SK-N-SH (cell line): ENCODE results near the gene ATPAF2. TPM values are rescaled to one million over a fixed set of nuclear protein-coding genes. Genes with fewer than 3 reads are reported as not detected.

ENCODE experiments used
- CTCF ChIA-PET: fragments of 300-600, 350-600 bp; formaldehyde crosslinking; extraction: SDS; loops from one replicate; lab custom pipeline; 2021; lab: Yijun Ruan, JAX
- POLR2A ChIA-PET: fragments of 350-600 bp; sonication (Branson Sonifier 250); formaldehyde crosslinking; extraction: SDS; loops from one replicate; lab custom pipeline; 2020; ENCODE audit warnings: antibody characterized with exemption, inconsistent platforms; lab: Yijun Ruan, JAX
- DNase-seq: peaks from one replicate; pipeline ENCODE4 v3.0.0; 2012
- H2AFZ ChIP-seq: fragments of 200-600 bp; sonication (generic); 2 replicates; pipeline ENCODE4 v1.8.1; 2016; ENCODE audit warnings: antibody characterized with exemption, mild to moderate bottlenecking, low read depth
- H3F3A ChIP-seq: fragments of 200-600 bp; sonication (generic); replicated peaks from 2 replicates; pipeline ENCODE3; 2016; ENCODE audit warnings: antibody characterized with exemption, mild to moderate bottlenecking; ENCODE audit not compliant: insufficient read depth
- H3K27ac ChIP-seq, 2 experiments: fragments of 200-500 bp in 1 of 2; fragments of 200-600 bp in 1 of 2; sonication (Bioruptor generic) in 1 of 2; sonication (generic), shearing (Covaris generic) in 1 of 2; 2 replicates each; pipeline versions ENCODE4 v1.5.1 to v1.6.1; 2014 to 2016; ENCODE audit warnings: low read depth in 2 of 2, inconsistent platforms in 1 of 2, low read length in 1 of 2, mild to moderate bottlenecking in 1 of 2, mixed read lengths in 1 of 2
- H3K27me3 ChIP-seq: fragments of 200-600 bp; sonication (generic), shearing (Covaris generic); 2 replicates; pipeline ENCODE4 v1.6.1; 2016; ENCODE audit warnings: mixed run types; ENCODE audit not compliant: insufficient read depth
- H3K36me3 ChIP-seq, 2 experiments: fragments of 200-500 bp in 1 of 2; fragments of 200-600 bp in 1 of 2; sonication (Bioruptor generic) in 1 of 2; sonication (generic) in 1 of 2; replicated peaks in 1 of 2; 2 replicates each; pipeline versions ENCODE3 to v1.5.1; 2014 to 2016; ENCODE audit warnings: low read length in 1 of 2, mild to moderate bottlenecking in 1 of 2; ENCODE audit not compliant: insufficient read depth in 2 of 2, control insufficient read depth in 1 of 2
- H3K4me1 ChIP-seq, 2 experiments: fragments of 200-500 bp in 1 of 2; fragments of 200-600 bp in 1 of 2; sonication (Bioruptor generic) in 1 of 2; sonication (generic), shearing (Covaris generic) in 1 of 2; 2 replicates each; pipeline versions ENCODE4 v1.5.1 to v1.6.1; 2014 to 2016; ENCODE audit warnings: low read depth in 1 of 2, low read length in 1 of 2, mixed run types in 1 of 2; ENCODE audit not compliant: insufficient read depth in 2 of 2, control insufficient read depth in 1 of 2
- H3K4me2 ChIP-seq: fragments of 200-600 bp; sonication (generic), shearing (Covaris generic); 2 replicates; pipeline ENCODE4 v1.6.1; 2017; ENCODE audit warnings: mixed run types
- H3K4me3 ChIP-seq, 2 experiments: fragments of 200-500 bp in 1 of 2; fragments of 200-600 bp in 1 of 2; sonication (Bioruptor generic) in 1 of 2; sonication (generic), shearing (Covaris generic) in 1 of 2; 2 replicates each; pipeline versions ENCODE4 v1.5.1 to v1.8.1; 2014 to 2016; ENCODE audit warnings: low read depth in 2 of 2, inconsistent platforms in 1 of 2, low read length in 1 of 2, mild to moderate bottlenecking in 1 of 2, mixed read lengths in 1 of 2, moderate library complexity in 1 of 2
- H3K79me2 ChIP-seq: fragments of 200-600 bp; sonication (generic); 2 replicates; pipeline ENCODE4 v1.8.1; 2017; ENCODE audit warnings: mild to moderate bottlenecking; ENCODE audit not compliant: insufficient read depth
- H3K9ac ChIP-seq: fragments of 200-600 bp; sonication (generic); 2 replicates; pipeline ENCODE4 v1.6.1; 2017; ENCODE audit warnings: mixed run types
- H3K9me2 ChIP-seq: fragments of 200-600 bp; sonication (generic); 2 replicates; pipeline ENCODE4 v1.6.1; 2017; ENCODE audit warnings: mixed run types
- H3K9me3 ChIP-seq: fragments of 200-600 bp; sonication (generic); 2 replicates; pipeline ENCODE4 v1.6.1; 2017; ENCODE audit warnings: mixed run types, mild to moderate bottlenecking, moderate library complexity
- H4K20me1 ChIP-seq: fragments of 200-600 bp; sonication (generic); 2 replicates; pipeline ENCODE4 v1.6.1; 2017; ENCODE audit warnings: mild to moderate bottlenecking, mixed run types; ENCODE audit not compliant: insufficient read depth
- CHD2 ChIP-seq: fragments of 150-350 bp; IDR thresholded peaks from 2 replicates; pipeline ENCODE4 v1.6.1; 2018; ENCODE audit warnings: low read length; ENCODE audit not compliant: partially characterized antibody
- EP300 ChIP-seq, 2 experiments: IDR thresholded peaks; 2 replicates each; pipeline versions ENCODE4 v1.4.0 to v1.6.1; 2012; ENCODE audit warnings: borderline replicate concordance in 1 of 2, low read depth in 1 of 2, low read length in 1 of 2
- FOSL2 ChIP-seq: IDR thresholded peaks from 2 replicates; pipeline ENCODE4 v1.4.0; 2012; ENCODE audit warnings: low read depth, mild to moderate bottlenecking, moderate library complexity, borderline replicate concordance
- FOXJ3 ChIP-seq: sonication (generic); formaldehyde crosslinking; IDR thresholded peaks from 2 replicates; pipeline ENCODE4 v1.5.1; 2020; ENCODE audit warnings: mild to moderate bottlenecking, missing genetic modification reagents
- GABPA ChIP-seq: IDR thresholded peaks from 2 replicates; pipeline ENCODE4 v1.4.0; 2012; ENCODE audit warnings: low read depth, mild to moderate bottlenecking
- GATA2 ChIP-seq: sonication (generic); formaldehyde crosslinking; IDR thresholded peaks from 2 replicates; pipeline ENCODE4 v1.5.0; 2020; ENCODE audit warnings: mild to moderate bottlenecking, missing genetic modification reagents
- MXI1 ChIP-seq: IDR thresholded peaks from 2 replicates; pipeline ENCODE4 v1.6.1; 2012; ENCODE audit warnings: mild to moderate bottlenecking, low read depth, low read length, improper control_type of control experiment
- RAD21 ChIP-seq: IDR thresholded peaks from 2 replicates; pipeline ENCODE4 v1.6.1; 2012; ENCODE audit warnings: mild to moderate bottlenecking, low read length
- RXRA ChIP-seq: IDR thresholded peaks from 2 replicates; pipeline ENCODE4 v1.4.0; 2012; ENCODE audit warnings: low read depth, mild to moderate bottlenecking, borderline replicate concordance
- SIN3A ChIP-seq: IDR thresholded peaks from 2 replicates; pipeline ENCODE4 v1.6.1; 2012; ENCODE audit warnings: low read depth, mild to moderate bottlenecking, low read length, moderate library complexity, borderline replicate concordance
- SMC3 ChIP-seq: IDR thresholded peaks from 2 replicates; pipeline ENCODE4 v1.6.1; 2012; ENCODE audit warnings: low read depth, low read length, improper control_type of control experiment
- TAF1 ChIP-seq: IDR thresholded peaks from 2 replicates; pipeline ENCODE4 v1.6.1; 2012; ENCODE audit warnings: low read depth, mild to moderate bottlenecking, low read length, moderate library complexity, borderline replicate concordance
- TCF12 ChIP-seq: IDR thresholded peaks from 2 replicates; pipeline ENCODE4 v1.4.0; 2012
- YY1 ChIP-seq: IDR thresholded peaks from 2 replicates; pipeline ENCODE4 v1.4.0; 2012; ENCODE audit warnings: low read depth, mild to moderate bottlenecking
- WGBS: methylation state at CpG from one replicate; pipeline ENCODE4 v1.1.6; 2017; ENCODE audit warnings: low lambda C conversion rate; 5-methylcytosine and 5-hydroxymethylcytosine counted together
- polyA plus RNA-seq, 3 experiments: library from polyadenylated mRNA; depleted of rRNA; stranded (reverse); fragments of >200 nt; gene quantifications; 2 replicates each; pipeline ENCODE4 v1.2.3, GENCODE V29; 2012
- TF ChIP-seq, protein P1 (sequence below): IDR thresholded peaks from 2 replicates; pipeline ENCODE4 v1.4.0; 2012; ENCODE audit warnings: low read depth, borderline replicate concordance
- TF ChIP-seq, protein P2 (sequence below): IDR thresholded peaks from 2 replicates; pipeline ENCODE4 v1.4.0; 2012; ENCODE audit warnings: low read depth
- TF ChIP-seq, protein P3 (sequence below): IDR thresholded peaks from 2 replicates; pipeline ENCODE4; 2012
- TF ChIP-seq, protein P4 (sequence below): fragments of 200-600 bp; sonication (generic); IDR thresholded peaks from 2 replicates; pipeline ENCODE4 v1.6.1; 2017; ENCODE audit warnings: antibody characterized with exemption, mild to moderate bottlenecking, moderate library complexity

The ATPAF2 gene
- polyA plus RNA-seq, 1 of the 3 experiments (the other 2 are of a cell fraction), result 20.8 TPM

DNA sequence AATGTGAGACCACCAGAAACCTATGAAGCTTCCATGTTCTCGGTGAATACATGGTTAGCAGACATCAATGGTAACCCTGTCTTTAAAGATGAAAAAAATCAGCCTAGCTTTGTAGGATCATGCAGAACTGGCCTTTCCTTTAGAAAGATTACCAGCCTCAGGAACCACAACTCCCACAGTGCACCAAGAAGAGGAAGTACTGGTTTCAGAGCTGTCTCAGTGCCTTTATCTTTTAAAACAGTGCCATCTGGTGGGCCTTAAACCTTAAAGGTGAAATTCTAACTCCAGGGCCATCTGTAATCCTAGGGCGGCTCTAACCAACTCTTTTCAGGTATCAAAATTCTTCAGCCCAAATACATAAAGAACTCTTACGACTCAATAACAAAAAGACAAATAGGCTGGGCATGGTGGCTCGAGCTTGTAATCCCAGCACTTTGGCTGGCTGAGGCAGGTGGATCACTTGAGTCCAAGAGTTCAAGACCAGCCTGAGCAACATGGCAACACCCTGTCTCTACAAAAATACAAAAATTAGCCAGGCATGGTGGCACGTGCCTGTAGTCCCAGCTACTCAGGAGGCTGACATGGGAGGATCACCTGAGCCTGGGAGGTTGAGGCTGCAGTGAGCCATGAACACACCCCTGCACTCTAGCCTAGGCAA is 5.4 kb downstream of the ATPAF2 start (continued):
- TF ChIP-seq, protein P1, sequence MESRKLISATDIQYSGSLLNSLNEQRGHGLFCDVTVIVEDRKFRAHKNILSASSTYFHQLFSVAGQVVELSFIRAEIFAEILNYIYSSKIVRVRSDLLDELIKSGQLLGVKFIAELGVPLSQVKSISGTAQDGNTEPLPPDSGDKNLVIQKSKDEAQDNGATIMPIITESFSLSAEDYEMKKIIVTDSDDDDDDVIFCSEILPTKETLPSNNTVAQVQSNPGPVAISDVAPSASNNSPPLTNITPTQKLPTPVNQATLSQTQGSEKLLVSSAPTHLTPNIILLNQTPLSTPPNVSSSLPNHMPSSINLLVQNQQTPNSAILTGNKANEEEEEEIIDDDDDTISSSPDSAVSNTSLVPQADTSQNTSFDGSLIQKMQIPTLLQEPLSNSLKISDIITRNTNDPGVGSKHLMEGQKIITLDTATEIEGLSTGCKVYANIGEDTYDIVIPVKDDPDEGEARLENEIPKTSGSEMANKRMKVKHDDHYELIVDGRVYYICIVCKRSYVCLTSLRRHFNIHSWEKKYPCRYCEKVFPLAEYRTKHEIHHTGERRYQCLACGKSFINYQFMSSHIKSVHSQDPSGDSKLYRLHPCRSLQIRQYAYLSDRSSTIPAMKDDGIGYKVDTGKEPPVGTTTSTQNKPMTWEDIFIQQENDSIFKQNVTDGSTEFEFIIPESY, result no peak
- TF ChIP-seq SIN3A, result no peak
- TF ChIP-seq, protein P2, sequence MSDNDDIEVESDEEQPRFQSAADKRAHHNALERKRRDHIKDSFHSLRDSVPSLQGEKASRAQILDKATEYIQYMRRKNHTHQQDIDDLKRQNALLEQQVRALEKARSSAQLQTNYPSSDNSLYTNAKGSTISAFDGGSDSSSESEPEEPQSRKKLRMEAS, result no peak
- peak; percentile 55 for TF ChIP-seq CHD2
- TF ChIP-seq RXRA, result no peak
- TF ChIP-seq, protein P3, sequence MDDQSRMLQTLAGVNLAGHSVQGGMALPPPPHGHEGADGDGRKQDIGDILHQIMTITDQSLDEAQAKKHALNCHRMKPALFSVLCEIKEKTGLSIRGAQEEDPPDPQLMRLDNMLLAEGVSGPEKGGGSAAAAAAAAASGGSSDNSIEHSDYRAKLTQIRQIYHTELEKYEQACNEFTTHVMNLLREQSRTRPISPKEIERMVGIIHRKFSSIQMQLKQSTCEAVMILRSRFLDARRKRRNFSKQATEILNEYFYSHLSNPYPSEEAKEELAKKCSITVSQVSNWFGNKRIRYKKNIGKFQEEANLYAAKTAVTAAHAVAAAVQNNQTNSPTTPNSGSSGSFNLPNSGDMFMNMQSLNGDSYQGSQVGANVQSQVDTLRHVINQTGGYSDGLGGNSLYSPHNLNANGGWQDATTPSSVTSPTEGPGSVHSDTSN, result no peak
- peak; percentile 87 for TF ChIP-seq SMC3
- no peak for TF ChIP-seq TAF1
- TF ChIP-seq TCF12, result no peak

DNA sequence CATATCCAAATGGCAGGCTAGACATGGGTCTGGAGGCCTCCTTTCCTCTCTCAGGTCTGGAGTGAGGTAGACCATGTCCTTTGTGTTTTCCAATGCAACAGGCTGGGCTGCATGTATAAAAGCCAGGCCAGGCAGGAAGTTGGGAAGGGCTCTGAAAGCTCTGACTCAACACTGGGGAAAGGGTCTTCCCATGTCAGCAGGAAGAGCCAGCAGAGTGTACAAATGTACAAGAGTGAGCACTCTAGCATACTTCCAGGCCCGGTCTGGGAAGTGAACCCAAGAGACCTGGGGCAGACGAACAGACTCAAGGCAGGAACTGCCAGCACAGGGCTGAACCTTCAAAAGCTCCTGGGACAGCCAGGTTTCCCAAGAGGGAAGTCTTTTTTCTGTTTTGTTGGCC is 7.0 kb downstream of the ATPAF2 start:
- POLR2A ChIA-PET, result no interaction called here
- H3K27me3 ChIP-seq, result no peaks in the 10 kb centered on the region
- no peaks in the 10 kb centered on the region for H4K20me1 ChIP-seq
- peak overlapping the region in 1 of 2 experiments; percentile 30; a peak in 1 of 4 replicates for H3K27ac ChIP-seq
- no peak overlapping the region for H3K9ac ChIP-seq
- no peaks in the 10 kb centered on the region for H3K9me3 ChIP-seq
- 100% methylated on average over 2 of the region's 2 CpGs for WGBS
- peaks cover 30% of the 10 kb centered on the region; the same call in 1 of the 2 replicates for H3K79me2 ChIP-seq
- no peak overlapping the region for H3K4me2 ChIP-seq
- no peak overlapping the region for H3K4me3 ChIP-seq
- no peaks in the 10 kb centered on the region for H3K36me3 ChIP-seq
- H3K4me1 ChIP-seq, result peaks cover 0 to 18% of the 10 kb centered on the region in 2 experiments; a peak in 2 of 4 replicates
- H2AFZ ChIP-seq, result no peak overlapping the region
- no peak for DNase-seq
- CTCF ChIA-PET, result interaction anchor here (2.7 to 3.6 kb wide), 2 partner anchors 37 to 172 kb away, joined by 8 to 34 read pairs; no protein-coding TSS in a partner anchor
- no peaks in the 10 kb centered on the region for H3K9me2 ChIP-seq
- H3F3A ChIP-seq, result peaks cover 7% of the 10 kb centered on the region
- TF ChIP-seq YY1 (no peak), GABPA (no peak), FOSL2 (no peak), RAD21 (no peak), EP300 (IDR thresholded peaks at IDR 0.05; ENCODE audit: borderline replicate concordance in 1 of 2, low read depth in 1 of 2, low read length in 1 of 2) (no peak), MXI1 (no peak), SMC3 (no peak), RXRA (no peak), GATA2 (CRISPR knock-in tag) (no peak), TAF1 (no peak), FOXJ3 (no peak)
- TF ChIP-seq, protein P2, result no peak
- TF ChIP-seq, protein P4, sequence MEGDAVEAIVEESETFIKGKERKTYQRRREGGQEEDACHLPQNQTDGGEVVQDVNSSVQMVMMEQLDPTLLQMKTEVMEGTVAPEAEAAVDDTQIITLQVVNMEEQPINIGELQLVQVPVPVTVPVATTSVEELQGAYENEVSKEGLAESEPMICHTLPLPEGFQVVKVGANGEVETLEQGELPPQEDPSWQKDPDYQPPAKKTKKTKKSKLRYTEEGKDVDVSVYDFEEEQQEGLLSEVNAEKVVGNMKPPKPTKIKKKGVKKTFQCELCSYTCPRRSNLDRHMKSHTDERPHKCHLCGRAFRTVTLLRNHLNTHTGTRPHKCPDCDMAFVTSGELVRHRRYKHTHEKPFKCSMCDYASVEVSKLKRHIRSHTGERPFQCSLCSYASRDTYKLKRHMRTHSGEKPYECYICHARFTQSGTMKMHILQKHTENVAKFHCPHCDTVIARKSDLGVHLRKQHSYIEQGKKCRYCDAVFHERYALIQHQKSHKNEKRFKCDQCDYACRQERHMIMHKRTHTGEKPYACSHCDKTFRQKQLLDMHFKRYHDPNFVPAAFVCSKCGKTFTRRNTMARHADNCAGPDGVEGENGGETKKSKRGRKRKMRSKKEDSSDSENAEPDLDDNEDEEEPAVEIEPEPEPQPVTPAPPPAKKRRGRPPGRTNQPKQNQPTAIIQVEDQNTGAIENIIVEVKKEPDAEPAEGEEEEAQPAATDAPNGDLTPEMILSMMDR, result no peak
- TF ChIP-seq, protein P1, result no peak
